Peyer's patch (tissue), 4 donors: ENCODE results near the gene TMEM125. TPM values are rescaled to one million over a fixed set of nuclear protein-coding genes. Genes with fewer than 3 reads are reported as not detected.

Experiments used
- DNase-seq, 3 donors: peaks; one replicate each; pipeline ENCODE4 v3.0.0-alpha.2; 2017 to 2019
- H3K27ac ChIP-seq, 4 donors: fragments of 200-600 bp; sonication (generic); one replicate each; pipeline ENCODE4 v1.5.1; 2016 to 2019
- H3K27me3 ChIP-seq, 2 donors: fragments of 200-600 bp; sonication (generic); one replicate each; pipeline ENCODE4 v1.5.1; 2019
- H3K36me3 ChIP-seq, 3 donors: fragments of 200-600 bp; sonication (generic); one replicate each; pipeline ENCODE4 v1.5.1; 2016 to 2019
- H3K4me1 ChIP-seq, 4 donors: fragments of 200-600 bp; sonication (generic); one replicate each; pipeline ENCODE4 v1.5.1; 2016 to 2019
- H3K4me3 ChIP-seq, 4 donors: fragments of 200-600 bp; sonication (generic); 1 replicate in 3 of 4; 2 replicates in 1 of 4; pipeline ENCODE4 v1.5.1; 2016 to 2019; ENCODE audit warnings: mild to moderate bottlenecking in 1 of 4
- H3K9me3 ChIP-seq, 4 donors: fragments of 200-600 bp; sonication (generic); one replicate each; pipeline ENCODE4 v1.5.1; 2016 to 2019; ENCODE audit warnings: mild to moderate bottlenecking in 1 of 4
- CTCF ChIP-seq, 6 experiments: fragments of 450-650 bp in 4 of 6; fragments of 200-600 bp in 2 of 6; sonication (generic) in 1 of 6; IDR thresholded peaks; one replicate each; pipeline ENCODE4 v1.5.1; 2017 to 2019; ENCODE audit warnings: antibody characterized with exemption in 6 of 6, mild to moderate bottlenecking in 3 of 6, moderate library complexity in 1 of 6
- POLR2A ChIP-seq, 2 donors: fragments of 450-650 bp; IDR thresholded peaks; one replicate each; pipeline ENCODE4 v1.5.1; 2017; ENCODE audit warnings: antibody characterized with exemption in 2 of 2, mild to moderate bottlenecking in 2 of 2, moderate library complexity in 2 of 2
- total RNA-seq, 4 donors: library from RNA; depleted of rRNA; stranded (reverse); fragments of >200 nt; gene quantifications; one replicate each; pipeline ENCODE4 v1.1.0, GENCODE V29; 2016

Gene TMEM125
- total RNA-seq, 4 donors from 2014 or later, result 14.0 to 87.7 (median 74.8) TPM

DNA sequence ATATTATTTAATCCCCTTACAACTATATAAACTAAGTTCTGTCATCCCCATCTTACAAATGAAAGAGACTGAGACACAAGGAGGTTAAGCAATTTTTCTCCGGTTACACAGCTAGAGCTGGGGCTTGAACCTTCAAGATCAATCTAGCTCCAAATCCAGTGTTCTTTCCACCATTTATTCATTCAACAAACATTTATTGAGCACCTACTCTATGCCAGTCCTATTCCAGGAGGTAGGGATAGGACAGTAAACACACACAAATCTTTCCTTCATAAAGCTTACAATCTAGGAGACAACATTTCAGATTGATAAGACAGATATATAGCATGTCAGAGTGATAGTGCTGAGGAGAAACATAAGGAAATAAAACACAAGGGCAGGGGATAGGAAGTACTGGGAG is 2.9 kb upstream of the TMEM125 start:
- no peaks in the 10 kb centered on the region for H3K36me3 ChIP-seq
- no peaks in the 10 kb centered on the region for H3K9me3 ChIP-seq
- H3K27ac ChIP-seq, result peak overlapping the region in 3 of 4 donors; percentile 53 to 71 (median 69)
- DNase-seq, result no peak
- H3K27me3 ChIP-seq, result no peaks in the 10 kb centered on the region
- peaks cover 0 to 20% (median 3%) of the 10 kb centered on the region in 4 donors for H3K4me1 ChIP-seq
- no peak overlapping the region for H3K4me3 ChIP-seq
- TF ChIP-seq POLR2A (IDR thresholded peaks at IDR 0.05) (no peak), CTCF (IDR thresholded peaks at IDR 0.05) (no peak)

DNA sequence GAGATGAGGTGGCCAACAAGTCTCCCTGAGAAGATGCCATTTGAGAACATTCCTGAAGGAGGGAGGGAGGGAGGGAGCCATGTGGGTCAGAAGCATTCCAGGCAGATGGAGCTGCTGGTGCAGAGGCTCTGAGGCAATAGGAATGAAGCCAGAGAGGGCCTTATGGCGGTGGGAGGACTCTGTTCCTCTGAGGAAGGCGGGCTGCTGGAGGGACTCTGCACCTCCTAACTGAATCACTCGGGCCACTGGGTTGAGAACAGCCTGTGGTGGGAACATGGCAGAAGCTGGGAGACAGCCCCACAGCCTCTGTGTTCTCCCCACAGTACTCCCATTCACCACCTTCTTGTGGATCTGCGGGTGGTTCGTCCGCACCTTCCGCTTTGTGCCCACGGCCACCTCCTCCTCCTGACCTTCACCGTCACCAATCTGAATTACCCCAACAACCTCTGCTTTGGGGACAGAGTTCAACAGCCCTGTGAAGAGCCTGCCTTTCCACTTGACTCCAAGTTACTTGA is 2.4 kb upstream of the TMEM125 start:
- TF ChIP-seq CTCF (IDR thresholded peaks at IDR 0.05) (no peak), POLR2A (IDR thresholded peaks at IDR 0.05) (peak in 1 of 2 donors; percentile 43)
- Histone ChIP-seq H3K9me3 (no peaks in the 10 kb centered on the region), H3K27ac (peak overlapping the region in 3 of 4 donors; percentile 53 to 71 (median 69)), H3K4me1 (peaks cover 0 to 20% (median 3%) of the 10 kb centered on the region in 4 donors), H3K36me3 (no peaks in the 10 kb centered on the region), H3K4me3 (no peak overlapping the region), H3K27me3 (no peaks in the 10 kb centered on the region)
- DNase-seq, result peak in 2 of 3 donors; percentile 57 to 71

- H3K36me3 ChIP-seq, result no peaks in the 10 kb centered on the region
- peak overlapping the region in 3 of 4 donors; percentile 53 to 71 (median 69) for H3K27ac ChIP-seq
- no peaks in the 10 kb centered on the region for H3K9me3 ChIP-seq
- H3K27me3 ChIP-seq, result no peaks in the 10 kb centered on the region
- H3K4me1 ChIP-seq, result peaks cover 0 to 20% (median 3%) of the 10 kb centered on the region in 4 donors
- DNase-seq, result peak in 1 of 3 donors; percentile 44
- no peak overlapping the region for H3K4me3 ChIP-seq
- TF ChIP-seq POLR2A (IDR thresholded peaks at IDR 0.05) (no peak), CTCF (IDR thresholded peaks at IDR 0.05) (no peak)
Measured at GRCh38 chr1:43267818-43268425, 1.9 kb upstream of the TMEM125 start.

GRCh38 chr1:43270421-43271095 is 775 bp downstream of the TMEM125 start:
- TF ChIP-seq CTCF (IDR thresholded peaks at IDR 0.05) (no peak), POLR2A (IDR thresholded peaks at IDR 0.05) (peak; percentile 72 to 90)
- Histone ChIP-seq H3K9me3 (no peaks in the 10 kb centered on the region), H3K36me3 (no peaks in the 10 kb centered on the region), H3K4me3 (peak overlapping the region; percentile 11 to 53 (median 40)), H3K4me1 (peaks cover 0 to 30% (median 3%) of the 10 kb centered on the region in 4 donors), H3K27me3 (no peaks in the 10 kb centered on the region), H3K27ac (peak overlapping the region in 3 of 4 donors; percentile 66 to 90 (median 69))
- peak; percentile 48 to 91 (median 91) for DNase-seq

- Histone ChIP-seq H3K27ac (peak overlapping the region in 3 of 4 donors; percentile 66 to 90 (median 69)), H3K9me3 (no peaks in the 10 kb centered on the region), H3K4me1 (peaks cover 0 to 30% (median 3%) of the 10 kb centered on the region in 4 donors), H3K36me3 (no peaks in the 10 kb centered on the region), H3K4me3 (peak overlapping the region in 3 of 4 donors; percentile 11 to 53 (median 51)), H3K27me3 (no peaks in the 10 kb centered on the region)
- TF ChIP-seq CTCF (IDR thresholded peaks at IDR 0.05) (no peak), POLR2A (IDR thresholded peaks at IDR 0.05) (no peak)
- peak in 1 of 3 donors; percentile 36 for DNase-seq
Measured at GRCh38 chr1:43271186-43272118, 1.7 kb downstream of the TMEM125 start.
